Epithelial cell of prostate (primary cell): ENCODE measurements around the gene FAM240A.

Source experiments
- DNase-seq: peaks from one replicate; pipeline ENCODE4 v3.0.0-alpha.2; 2011; ENCODE audit warnings: low read depth, low spot score
- H3K27ac ChIP-seq: fragments of 450-650 bp; 2 replicates; pipeline ENCODE4 v1.5.1; 2017; ENCODE audit warnings: mild to moderate bottlenecking

The FAM240A gene

GRCh38 chr3:46619845-46620778 is 7.8 kb downstream of the FAM240A start:
- H3K27ac ChIP-seq: no peak overlapping the region
- no peak for DNase-seq

- no peak for DNase-seq
- H3K27ac ChIP-seq: no peak overlapping the region
Measured at GRCh38 chr3:46624533-46624932, 12.2 kb downstream of the FAM240A start.

GRCh38 chr3:46624975-46625490 is 12.7 kb downstream of the FAM240A start:
- DNase-seq: no peak
- H3K27ac ChIP-seq: no peak overlapping the region

- DNase-seq: no peak
- H3K27ac ChIP-seq: no peak overlapping the region
Measured at GRCh38 chr3:46626039-46626438, 13.7 kb downstream of the FAM240A start.

- H3K27ac ChIP-seq: no peak overlapping the region
- DNase-seq: no peak
Measured at GRCh38 chr3:46627078-46627477, 14.8 kb downstream of the FAM240A start.

GRCh38 chr3:46628901-46629369 is 16.6 kb downstream of the FAM240A start:
- H3K27ac ChIP-seq: no peak overlapping the region
- DNase-seq: no peak

- DNase-seq: no peak
- H3K27ac ChIP-seq: no peak overlapping the region
Measured at GRCh38 chr3:46629551-46630517, 17.5 kb downstream of the FAM240A start.

GRCh38 chr3:46632792-46633191 is 20.5 kb downstream of the FAM240A start:
- H3K27ac ChIP-seq: no peak overlapping the region

GRCh38 chr3:46634856-46635255 is 22.5 kb downstream of the FAM240A start:
- no peak overlapping the region for H3K27ac ChIP-seq
- DNase-seq: no peak

More at GRCh38 chr3:46632792-46633191, 20.5 kb downstream of the FAM240A start:
- DNase-seq: no peak

GRCh38 chr3:46639221-46639620 is 26.9 kb downstream of the FAM240A start:
- no peak for DNase-seq
- H3K27ac ChIP-seq: no peak overlapping the region

GRCh38 chr3:46640927-46641326 is 28.6 kb downstream of the FAM240A start:
- H3K27ac ChIP-seq: no peak overlapping the region
- no peak for DNase-seq

GRCh38 chr3:46642971-46643370 is 30.6 kb downstream of the FAM240A start:
- DNase-seq: no peak
- H3K27ac ChIP-seq: no peak overlapping the region

- no peak overlapping the region for H3K27ac ChIP-seq
- no peak for DNase-seq
Measured at GRCh38 chr3:46643701-46644100, 31.4 kb downstream of the FAM240A start.

- no peak for DNase-seq
- no peak overlapping the region for H3K27ac ChIP-seq
Measured at GRCh38 chr3:46646700-46647099, 34.4 kb downstream of the FAM240A start.

GRCh38 chr3:46648096-46648495 is 35.8 kb downstream of the FAM240A start:
- no peak for DNase-seq

GRCh38 chr3:46649436-46649835 is 37.1 kb downstream of the FAM240A start:
- no peak overlapping the region for H3K27ac ChIP-seq
- no peak for DNase-seq

More at GRCh38 chr3:46648096-46648495, 35.8 kb downstream of the FAM240A start:
- H3K27ac ChIP-seq: no peak overlapping the region

- no peak for DNase-seq
- H3K27ac ChIP-seq: no peak overlapping the region
Measured at GRCh38 chr3:46651084-46651483, 38.8 kb downstream of the FAM240A start.

GRCh38 chr3:46655271-46655670 is 42.9 kb downstream of the FAM240A start:
- DNase-seq: no peak
- H3K27ac ChIP-seq: no peak overlapping the region

- no peak for DNase-seq
- H3K27ac ChIP-seq: no peak overlapping the region
Measured at GRCh38 chr3:46656778-46657556, 44.6 kb downstream of the FAM240A start.

GRCh38 chr3:46659285-46659684 is 47.0 kb downstream of the FAM240A start:
- no peak overlapping the region for H3K27ac ChIP-seq
- DNase-seq: no peak
